Measurements from ENCODE around the gene UBE2V1.
"Not testable (repeated sequence)": the region's sequence is repeated elsewhere in the genome, so short reads cannot be mapped to it uniquely, and the experiment has no call there.

Gene UBE2V1

GRCh38 chr20:50115041-50115512 lies 2.1 kb upstream of the UBE2V1 start:
- DNase-seq (ENCODE audit: low read depth) = no peak

- DNase-seq (ENCODE audit: low read depth) = no peak
Observed at GRCh38 chr20:50113420-50114224, 672 bp upstream of the UBE2V1 start.

GRCh38 chr20:50111829-50112495 lies 988 bp downstream of the UBE2V1 start:
- no peak for DNase-seq (ENCODE audit: low read depth)

GRCh38 chr20:50111120-50111828 lies 1.7 kb downstream of the UBE2V1 start:
- no peak for DNase-seq (ENCODE audit: low read depth)

GRCh38 chr20:50110141-50111047 lies 2.6 kb downstream of the UBE2V1 start:
- DNase-seq (ENCODE audit: low read depth) = no peak

GRCh38 chr20:50108556-50109235 lies 4.3 kb downstream of the UBE2V1 start:
- no peak for DNase-seq (ENCODE audit: low read depth)

GRCh38 chr20:50107796-50108331 lies 5.1 kb downstream of the UBE2V1 start:
- no peak for DNase-seq (ENCODE audit: low read depth)

GRCh38 chr20:50107086-50107660 lies 5.8 kb downstream of the UBE2V1 start:
- no peak for DNase-seq (ENCODE audit: low read depth)

- not testable (repeated sequence) for DNase-seq (ENCODE audit: low read depth)
Observed at GRCh38 chr20:50106669-50107068, 6.3 kb downstream of the UBE2V1 start.

GRCh38 chr20:50103464-50104107 lies 9.4 kb downstream of the UBE2V1 start:
- DNase-seq (ENCODE audit: low read depth) = not testable (repeated sequence)

GRCh38 chr20:50102551-50102950 lies 10.4 kb downstream of the UBE2V1 start:
- not testable (repeated sequence) for DNase-seq (ENCODE audit: low read depth)

GRCh38 chr20:50101887-50102286 lies 11.1 kb downstream of the UBE2V1 start:
- no peak for DNase-seq (ENCODE audit: low read depth)

GRCh38 chr20:50101281-50101680 lies 11.7 kb downstream of the UBE2V1 start:
- no peak for DNase-seq (ENCODE audit: low read depth)

- no peak for DNase-seq (ENCODE audit: low read depth)
Observed at GRCh38 chr20:50100552-50100951, 12.4 kb downstream of the UBE2V1 start.

- no peak for DNase-seq (ENCODE audit: low read depth)
Observed at GRCh38 chr20:50099565-50099991, 13.4 kb downstream of the UBE2V1 start.

- DNase-seq (ENCODE audit: low read depth) = no peak
Observed at GRCh38 chr20:50099113-50099512, 13.8 kb downstream of the UBE2V1 start.

- DNase-seq (ENCODE audit: low read depth) = no peak
Observed at GRCh38 chr20:50098259-50098658, 14.7 kb downstream of the UBE2V1 start.

- no peak for DNase-seq (ENCODE audit: low read depth)
Observed at GRCh38 chr20:50097843-50098242, 15.1 kb downstream of the UBE2V1 start.

GRCh38 chr20:50096237-50096636 lies 16.7 kb downstream of the UBE2V1 start:
- DNase-seq (ENCODE audit: low read depth) = no peak
